Endothelial cell of umbilical vein (primary cell): Measurements from ENCODE around the gene OPRM1. TPM values are rescaled to one million over a fixed set of nuclear protein-coding genes. Genes with fewer than 3 reads are reported as not detected.

Source experiments
- BruUV-seq: library from RNA; stranded (reverse); fragments of 400-500 nt; replicated peaks from 2 replicates; lab custom pipeline; 2021; lab: Mats Ljungman, UMichigan
- CTCF ChIA-PET: fragments of 300-600, 350-600 bp; sonication (Branson Sonifier 250); formaldehyde crosslinking; loops from one replicate; lab custom pipeline; 2021; ENCODE audit warnings: antibody characterized with exemption, inconsistent platforms; lab: Charles Lee
- POLR2A ChIA-PET: fragments of 300-600, 350-600 bp; sonication (Branson Sonifier 250); formaldehyde crosslinking; loops from one replicate; lab custom pipeline; 2021; ENCODE audit warnings: antibody characterized with exemption, inconsistent platforms; lab: Charles Lee
- DNase-seq: peaks from one replicate; pipeline ENCODE4 v3.0.0-alpha.2; 2011; ENCODE audit warnings: low read depth, low spot score
- FAIRE-seq: peaks from 2 replicates; lab custom pipeline; 2011; peaks lifted over from hg19 to GRCh38; lab: Jason Lieb, UNC
- H2AFZ ChIP-seq: 2 replicates; pipeline ENCODE4 v1.6.0; 2012; ENCODE audit warnings: low read depth, low read length, control low read depth, inconsistent platforms
- H3K27ac ChIP-seq: 2 replicates; pipeline ENCODE4 v1.5.1; 2011; ENCODE audit warnings: low read depth, mild to moderate bottlenecking, control low read depth, low read length, moderate library complexity; ENCODE audit not compliant: insufficient read depth
- H3K27me3 ChIP-seq, 2 experiments: 2 replicates each; pipeline versions ENCODE4 v1.6.0 to v1.6.1; 2011; ENCODE audit warnings: low read length in 2 of 2, mixed read lengths in 1 of 2; ENCODE audit not compliant: control insufficient read depth in 2 of 2, insufficient read depth in 2 of 2
- H3K36me3 ChIP-seq, 2 experiments: 2 replicates in 1 of 2; 3 replicates in 1 of 2; pipeline ENCODE4 v1.5.1; 2011; ENCODE audit warnings: low read length in 2 of 2, mild to moderate bottlenecking in 1 of 2, moderate library complexity in 1 of 2; ENCODE audit not compliant: control insufficient read depth in 2 of 2, insufficient read depth in 2 of 2; ENCODE audit errors: extremely low read depth in 1 of 2
- H3K4me1 ChIP-seq: 3 replicates; pipeline ENCODE4 v1.5.1; 2011; ENCODE audit warnings: mild to moderate bottlenecking, low read length; ENCODE audit not compliant: control insufficient read depth, insufficient read depth; ENCODE audit errors: extremely low read depth
- H3K4me2 ChIP-seq: 2 replicates; pipeline ENCODE4 v1.6.1; 2011; ENCODE audit warnings: low read length, control low read depth, mixed read lengths; ENCODE audit not compliant: insufficient read depth
- H3K4me3 ChIP-seq, 3 experiments: fragments of 200-600 bp in 1 of 3; sonication (generic), shearing (Covaris generic) in 1 of 3; replicated peaks in 1 of 3; 2 replicates each; pipeline ENCODE4 v1.5.1; 2011 to 2016; ENCODE audit warnings: control low read depth in 3 of 3, low read length in 3 of 3, mild to moderate bottlenecking in 2 of 3, inconsistent platforms in 1 of 3, low read depth in 1 of 3, moderate library complexity in 1 of 3; ENCODE audit not compliant: insufficient read depth in 1 of 3
- H3K79me2 ChIP-seq: 2 replicates; pipeline ENCODE4 v1.6.0; 2012; ENCODE audit warnings: low read length, inconsistent platforms; ENCODE audit not compliant: control insufficient read depth, insufficient read depth
- H3K9ac ChIP-seq: replicated peaks from 2 replicates; pipeline ENCODE3; 2011; ENCODE audit warnings: low read length, control low read depth; ENCODE audit not compliant: insufficient read depth; ENCODE audit errors: extremely low read depth
- H3K9me1 ChIP-seq: replicated peaks from 3 replicates; pipeline ENCODE4 v1.6.0; 2011; ENCODE audit warnings: mild to moderate bottlenecking, low read length; ENCODE audit not compliant: control insufficient read depth, insufficient read depth; ENCODE audit errors: extremely low read depth
- H3K9me3 ChIP-seq: replicated peaks from 2 replicates; pipeline ENCODE4 v1.5.1; 2012; ENCODE audit warnings: low read length, inconsistent platforms; ENCODE audit not compliant: control insufficient read depth, insufficient read depth
- H4K20me1 ChIP-seq: replicated peaks from 2 replicates; pipeline ENCODE3; 2011; ENCODE audit warnings: mild to moderate bottlenecking, low read length; ENCODE audit not compliant: control insufficient read depth, insufficient read depth; ENCODE audit errors: extremely low read depth
- CTCF ChIP-seq, 2 donors: IDR thresholded peaks; 1 replicate in 1 of 2; 2 replicates in 1 of 2; pipeline ENCODE4 v1.5.1; 2011; ENCODE audit warnings: low read length in 2 of 2, mild to moderate bottlenecking in 2 of 2, moderate library complexity in 2 of 2, control low read depth in 1 of 2, inconsistent platforms in 1 of 2, low read depth in 1 of 2; ENCODE audit not compliant: insufficient read depth in 1 of 2; ENCODE audit errors: extremely low read depth in 1 of 2
- EZH2 ChIP-seq: IDR thresholded peaks from 2 replicates; pipeline ENCODE4 v1.6.1; 2012; ENCODE audit warnings: borderline replicate concordance, low read depth, mild to moderate bottlenecking, moderate library complexity, low read length, inconsistent platforms; ENCODE audit not compliant: severe bottlenecking
- FOS ChIP-seq: IDR thresholded peaks from 2 replicates; pipeline ENCODE4 v1.6.1; 2011; ENCODE audit warnings: mild to moderate bottlenecking, low read length, moderate library complexity, borderline replicate concordance; ENCODE audit not compliant: insufficient read depth
- GATA2 ChIP-seq: IDR thresholded peaks from 2 replicates; pipeline ENCODE4 v1.7.0; 2011; ENCODE audit warnings: low read depth, mild to moderate bottlenecking, moderate library complexity, mixed read lengths, low read length; ENCODE audit not compliant: insufficient read length, insufficient read depth
- JUN ChIP-seq: IDR thresholded peaks from 2 replicates; pipeline ENCODE4 v1.6.1; 2011; ENCODE audit warnings: borderline replicate concordance, low read depth; ENCODE audit not compliant: insufficient read length, insufficient read depth
- MAX ChIP-seq: IDR thresholded peaks from 2 replicates; pipeline ENCODE4 v1.6.1; 2011; ENCODE audit not compliant: insufficient read depth, insufficient read length
- MYC ChIP-seq: IDR thresholded peaks from one replicate; pipeline ENCODE4 v1.6.1; 2011; ENCODE audit warnings: mild to moderate bottlenecking, low read depth, low read length
- POLR2A ChIP-seq: IDR thresholded peaks from 2 replicates; pipeline ENCODE4 v1.6.1; 2012; ENCODE audit warnings: low read depth, mild to moderate bottlenecking, control low read depth, low read length
- POLR2AphosphoS5 ChIP-seq: IDR thresholded peaks from 2 replicates; pipeline ENCODE4 v1.6.1; 2012; ENCODE audit warnings: low read depth, mild to moderate bottlenecking, control low read depth, low read length, moderate library complexity; ENCODE audit not compliant: insufficient read depth
- dilution Hi-C: fragments of 300-500 bp; cut with MboI; formaldehyde crosslinking; loops from one replicate; pipeline ENCODE4 v1.15.0; 2019; ENCODE audit warnings: low sequenced_read_pairs; ENCODE audit not compliant: extremely low pct_ligation_motif_present
- intact Hi-C: fragments of 100-400 bp; cut with micrococcal nuclease; formaldehyde crosslinking; loops from one replicate; pipeline ENCODE4 v1.10.0; 2022
- polyA plus RNA-seq, 4 experiments: library from polyadenylated mRNA; depleted of rRNA in 3 of 4; stranded (reverse) in 3 of 4; unstranded in 1 of 4; fragments of >200 nt; gene quantifications; 2 replicates each; pipeline versions ENCODE4 v1.2.1 to v1.2.3, GENCODE V29; 2011 to 2012; ENCODE audit warnings: missing spikeins in 1 of 4
- total RNA-seq: library from RNA; stranded (reverse); gene quantifications from 2 replicates; pipeline ENCODE4 v1.2.3, GENCODE V29; 2021

OPRM1 gene
- total and polyA plus RNA-seq, 2 donors (not counting 3 experiments of a cell fraction or from before 2014, with no cell fraction given), result not detected

- CTCF ChIA-PET, result no interaction called here
- dilution Hi-C loops (no loop called here), intact Hi-C loops (no loop called here)
- no peak overlapping the region for H3K4me2 ChIP-seq
- FAIRE-seq (no peak), DNase-seq (no peak)
- no peak overlapping the region for H3K9ac ChIP-seq
- H3K36me3 ChIP-seq, result no peaks in the 10 kb centered on the region
- H3K27me3 ChIP-seq, result no peaks in the 10 kb centered on the region
- H3K79me2 ChIP-seq, result no peaks in the 10 kb centered on the region
- H3K9me1 ChIP-seq, result no peaks in the 10 kb centered on the region
- POLR2A ChIA-PET, result no interaction called here
- no peaks in the 10 kb centered on the region for H3K4me1 ChIP-seq
- H3K4me3 ChIP-seq, result no peak overlapping the region
- H2AFZ ChIP-seq, result no peak overlapping the region
- no peak overlapping the region for H3K27ac ChIP-seq
- no peaks in the 10 kb centered on the region for H3K9me3 ChIP-seq
- no peaks in the 10 kb centered on the region for H4K20me1 ChIP-seq
- TF ChIP-seq CTCF (IDR thresholded peaks at IDR 0.05; ENCODE audit: extremely low read depth in 1 of 2, insufficient read depth in 1 of 2, low read depth in 1 of 2, low read length in 2 of 2) (no peak), GATA2 (no peak), MAX (no peak), FOS (no peak), JUN (no peak), POLR2AphosphoS5 (no peak), EZH2 (no peak), POLR2A (no peak), MYC (no peak)
- BruUV-seq, result no TSS peak
These were observed 95.6 kb downstream of the OPRM1 start for GRCh38 chr6:154134471-154135147.
